ENCODE results near the gene ARHGAP28. TPM values are rescaled to one million over a fixed set of nuclear protein-coding genes. Genes with fewer than 3 reads are reported as not detected.

Gene ARHGAP28
- polyA plus RNA-seq, 1 experiment = 38.2 TPM

DNA sequence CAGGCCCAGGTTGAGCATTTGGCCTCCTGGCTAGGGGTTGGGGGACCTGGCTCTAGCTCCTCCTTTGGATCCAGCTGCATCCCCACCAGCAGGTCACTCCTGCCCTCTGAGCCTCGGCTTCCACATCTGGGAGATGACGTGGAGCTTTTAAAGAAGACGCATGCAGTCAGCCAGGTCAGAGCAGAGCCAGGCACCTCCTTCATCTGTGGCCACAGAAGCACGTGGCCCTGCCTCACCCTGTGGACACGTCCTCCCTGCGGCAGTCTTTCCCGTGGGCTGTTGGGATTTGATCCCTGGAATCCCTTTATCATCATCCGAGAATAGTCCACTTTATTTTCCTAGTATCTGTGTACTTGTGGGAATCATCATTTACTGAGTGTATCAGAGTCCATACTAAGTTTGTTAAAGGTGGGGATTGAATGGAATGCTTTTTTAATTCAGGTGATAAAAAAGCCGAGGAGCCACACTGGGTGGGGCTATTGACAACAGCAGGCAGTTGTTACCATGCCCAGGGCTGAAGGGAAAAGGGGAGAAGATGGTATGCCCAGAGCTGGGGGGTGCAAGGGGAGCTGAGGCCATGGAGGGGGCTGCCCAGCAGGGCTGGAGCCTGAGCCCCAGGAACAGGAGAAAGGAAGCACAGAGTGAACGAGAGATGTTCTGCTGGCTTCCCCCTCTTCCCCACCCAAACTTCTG lies 218.0 kb downstream of the ARHGAP28 start:
- ChIA-PET CTCF (no interaction called here), POLR2A (no interaction called here)
- TF ChIP-seq, protein P1, sequence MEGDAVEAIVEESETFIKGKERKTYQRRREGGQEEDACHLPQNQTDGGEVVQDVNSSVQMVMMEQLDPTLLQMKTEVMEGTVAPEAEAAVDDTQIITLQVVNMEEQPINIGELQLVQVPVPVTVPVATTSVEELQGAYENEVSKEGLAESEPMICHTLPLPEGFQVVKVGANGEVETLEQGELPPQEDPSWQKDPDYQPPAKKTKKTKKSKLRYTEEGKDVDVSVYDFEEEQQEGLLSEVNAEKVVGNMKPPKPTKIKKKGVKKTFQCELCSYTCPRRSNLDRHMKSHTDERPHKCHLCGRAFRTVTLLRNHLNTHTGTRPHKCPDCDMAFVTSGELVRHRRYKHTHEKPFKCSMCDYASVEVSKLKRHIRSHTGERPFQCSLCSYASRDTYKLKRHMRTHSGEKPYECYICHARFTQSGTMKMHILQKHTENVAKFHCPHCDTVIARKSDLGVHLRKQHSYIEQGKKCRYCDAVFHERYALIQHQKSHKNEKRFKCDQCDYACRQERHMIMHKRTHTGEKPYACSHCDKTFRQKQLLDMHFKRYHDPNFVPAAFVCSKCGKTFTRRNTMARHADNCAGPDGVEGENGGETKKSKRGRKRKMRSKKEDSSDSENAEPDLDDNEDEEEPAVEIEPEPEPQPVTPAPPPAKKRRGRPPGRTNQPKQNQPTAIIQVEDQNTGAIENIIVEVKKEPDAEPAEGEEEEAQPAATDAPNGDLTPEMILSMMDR (IDR thresholded peaks at IDR 0.05; ENCODE audit: low read depth, low read length) = no peak
- no peak for DNase-seq (ENCODE audit: low read depth, low spot score)
- no peaks in the 10 kb centered on the region for H3K9me3 ChIP-seq (ENCODE audit: control insufficient read depth, insufficient read depth, low read length)
- no peaks in the 10 kb centered on the region for H3K27me3 ChIP-seq (ENCODE audit: control insufficient read depth, insufficient read depth, low read length)
- H3K27ac ChIP-seq (ENCODE audit: low read depth, low read length) = no peak overlapping the region
- no peak overlapping the region for H3K4me3 ChIP-seq (ENCODE audit: low read depth, low read length)

DNA sequence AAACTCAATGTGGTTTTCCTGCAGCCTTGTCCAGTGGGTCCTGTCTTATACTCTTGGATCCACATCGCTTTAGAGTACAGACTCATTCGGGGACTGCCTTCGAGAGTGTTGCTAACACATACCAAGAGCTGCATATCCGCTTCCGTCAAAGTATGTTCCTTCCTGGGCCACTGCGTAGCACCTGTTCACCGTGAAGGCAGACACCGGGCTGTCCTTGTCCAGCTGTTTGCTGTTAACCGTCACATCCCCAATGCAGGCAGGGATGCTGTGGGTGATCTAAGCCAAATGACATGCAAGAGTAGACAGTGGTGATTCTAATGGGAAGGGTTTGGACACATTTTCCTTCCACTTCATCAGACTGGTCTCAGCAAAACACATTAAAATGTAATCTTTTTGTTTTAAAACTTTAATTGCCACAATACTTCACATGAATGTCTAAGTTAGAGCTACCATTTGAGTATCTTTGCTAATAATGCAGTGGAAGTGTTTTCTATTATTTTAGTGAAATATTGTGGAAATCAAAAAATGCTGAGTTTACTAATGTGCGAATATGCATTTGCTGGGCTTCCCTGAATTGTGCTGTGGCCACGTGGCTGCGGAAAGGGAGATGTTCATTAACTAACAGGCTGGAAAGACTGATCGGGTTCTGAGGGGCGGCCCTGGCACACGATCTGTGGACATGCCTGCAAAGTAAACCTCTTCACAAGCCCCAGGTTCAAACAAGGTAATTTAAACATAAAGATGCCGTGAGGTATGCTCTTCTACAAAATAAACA lies 219.0 kb downstream of the ARHGAP28 start:
- CTCF ChIA-PET = no interaction called here

DNA sequence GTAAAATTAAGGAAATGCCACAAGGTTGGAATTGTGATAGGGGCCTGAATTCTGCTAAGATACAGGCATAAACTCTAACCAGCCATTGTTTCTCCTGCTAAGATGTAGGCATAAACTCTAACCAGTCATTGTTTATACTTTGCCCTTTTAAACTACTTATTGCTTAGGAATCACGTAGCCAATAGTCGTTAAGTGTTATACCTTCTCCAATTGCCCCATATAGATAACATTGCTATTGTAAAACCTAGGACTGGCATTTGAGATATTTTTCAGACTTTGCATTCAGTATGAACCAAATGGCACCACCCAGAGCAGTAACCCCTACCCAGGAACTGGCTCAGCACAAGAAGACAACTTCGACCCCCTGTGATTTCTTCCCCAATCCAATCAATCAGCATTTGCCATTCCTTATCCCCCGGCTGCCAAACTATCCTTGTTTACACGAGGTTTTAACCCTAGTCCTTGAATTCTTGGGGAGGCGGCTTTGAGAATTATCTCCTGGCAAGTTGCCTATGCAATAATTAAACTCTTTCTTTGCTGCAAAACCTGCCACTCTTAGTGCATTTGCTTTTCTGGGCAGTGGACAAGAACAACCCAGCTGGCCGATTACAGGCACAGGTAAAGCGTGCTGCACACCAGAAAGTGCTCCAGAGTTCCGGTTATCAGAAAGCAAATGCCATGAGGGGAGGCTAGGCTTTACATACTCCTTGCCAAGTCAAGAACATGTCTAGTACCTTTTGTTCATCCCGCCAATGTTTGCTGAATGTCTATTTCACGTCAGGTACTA lies 220.5 kb downstream of the ARHGAP28 start:
- no peak overlapping the region for H3K27ac ChIP-seq (ENCODE audit: low read depth, low read length)
- no peak for DNase-seq (ENCODE audit: low read depth, low spot score)
- H3K4me3 ChIP-seq (ENCODE audit: low read depth, low read length) = no peak overlapping the region
- TF ChIP-seq, protein P1 (IDR thresholded peaks at IDR 0.05; ENCODE audit: low read depth, low read length) = no peak
- no peaks in the 10 kb centered on the region; the same call in 1 of the 2 replicates for H3K9me3 ChIP-seq (ENCODE audit: control insufficient read depth, insufficient read depth, low read length)
- no peaks in the 10 kb centered on the region for H3K27me3 ChIP-seq (ENCODE audit: control insufficient read depth, insufficient read depth, low read length)
- POLR2A ChIA-PET = no interaction called here
- CTCF ChIA-PET = no interaction called here

More for the DNA sequence above, 219.0 kb downstream of the ARHGAP28 start:
- no peak for DNase-seq (ENCODE audit: low read depth, low spot score)
- TF ChIP-seq, protein P1 (IDR thresholded peaks at IDR 0.05; ENCODE audit: low read depth, low read length) = no peak
- no peak overlapping the region for H3K27ac ChIP-seq (ENCODE audit: low read depth, low read length)
- H3K4me3 ChIP-seq (ENCODE audit: low read depth, low read length) = no peak overlapping the region
- H3K27me3 ChIP-seq (ENCODE audit: control insufficient read depth, insufficient read depth, low read length) = no peaks in the 10 kb centered on the region
- POLR2A ChIA-PET = no interaction called here
- no peaks in the 10 kb centered on the region; the same call in 1 of the 2 replicates for H3K9me3 ChIP-seq (ENCODE audit: control insufficient read depth, insufficient read depth, low read length)

DNA sequence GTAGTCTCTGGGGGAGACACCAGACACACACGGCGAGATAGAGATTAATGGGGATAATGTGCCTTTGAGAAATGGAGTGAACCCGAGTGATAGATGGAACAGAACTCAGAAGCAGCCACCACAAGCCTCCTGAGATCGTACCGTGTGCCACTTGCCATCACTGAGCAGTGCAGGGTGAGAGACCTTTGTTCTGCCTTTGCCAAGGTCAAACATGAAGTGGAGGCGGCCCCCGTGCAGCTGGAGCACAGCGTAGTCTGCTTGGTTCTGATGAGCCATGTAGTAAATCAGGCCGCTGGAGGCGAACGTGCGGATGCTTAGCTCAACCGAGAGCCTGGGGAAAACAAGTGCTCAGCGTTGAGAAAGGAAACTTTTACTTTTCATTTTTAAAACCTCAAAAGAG lies 221.1 kb downstream of the ARHGAP28 start:
- Histone ChIP-seq H3K27me3 (ENCODE audit: control insufficient read depth, insufficient read depth, low read length) (no peaks in the 10 kb centered on the region), H3K9me3 (ENCODE audit: control insufficient read depth, insufficient read depth, low read length) (no peaks in the 10 kb centered on the region; the same call in 1 of the 2 replicates), H3K4me3 (ENCODE audit: low read depth, low read length) (no peak overlapping the region), H3K27ac (ENCODE audit: low read depth, low read length) (no peak overlapping the region)
- TF ChIP-seq, protein P1 (IDR thresholded peaks at IDR 0.05; ENCODE audit: low read depth, low read length) = no peak
- DNase-seq (ENCODE audit: low read depth, low spot score) = no peak
- ChIA-PET POLR2A (no interaction called here), CTCF (no interaction called here)

Measured in AG04450 (cell line).